NCI-H2196 (cell line): ENCODE measurements around the gene GAMT.

ENCODE experiments used
- DNase-seq: peaks from one replicate; lab custom pipeline; 2025; ENCODE audit not compliant: unreplicated experiment; lab: John Stamatoyannopoulos, UW

GAMT gene

DNA sequence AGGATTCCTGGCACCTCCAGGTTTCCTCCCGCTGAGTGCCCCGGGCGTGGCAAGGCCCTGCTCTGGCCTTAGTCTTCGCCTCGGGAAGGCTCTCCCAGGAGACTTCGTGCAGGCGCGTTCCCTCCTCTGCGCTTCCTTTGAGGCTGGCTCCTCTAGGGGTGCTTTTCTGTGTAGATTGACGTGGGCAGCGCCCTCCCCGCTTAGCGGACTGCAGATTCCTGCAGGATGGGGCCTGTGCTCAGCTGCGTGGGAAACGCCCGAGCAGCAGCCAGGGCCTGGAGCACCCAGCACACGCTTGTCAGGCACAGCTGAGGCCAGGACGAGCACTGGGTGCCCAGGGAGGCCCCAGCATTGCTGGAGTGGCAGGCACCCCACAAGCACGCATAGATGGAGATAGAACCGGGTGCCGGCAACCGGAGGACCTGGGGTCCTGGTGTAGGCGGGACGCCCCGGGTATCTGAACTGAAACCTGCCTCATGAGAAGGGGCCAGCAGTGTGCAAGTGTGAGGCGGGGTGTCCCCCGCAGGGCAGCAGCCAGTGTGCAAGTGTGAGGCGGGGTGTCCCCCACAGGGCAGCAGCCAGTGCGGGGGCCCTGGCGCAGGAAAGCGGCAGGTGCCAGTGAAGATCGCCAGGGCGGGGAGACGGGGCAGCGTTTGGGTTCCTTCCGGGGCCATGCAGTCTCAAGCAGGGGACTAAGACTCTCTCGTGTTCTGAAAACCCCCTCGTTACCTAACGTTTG lies 14.2 kb downstream of the GAMT start:
- DNase-seq, result no peak

DNA sequence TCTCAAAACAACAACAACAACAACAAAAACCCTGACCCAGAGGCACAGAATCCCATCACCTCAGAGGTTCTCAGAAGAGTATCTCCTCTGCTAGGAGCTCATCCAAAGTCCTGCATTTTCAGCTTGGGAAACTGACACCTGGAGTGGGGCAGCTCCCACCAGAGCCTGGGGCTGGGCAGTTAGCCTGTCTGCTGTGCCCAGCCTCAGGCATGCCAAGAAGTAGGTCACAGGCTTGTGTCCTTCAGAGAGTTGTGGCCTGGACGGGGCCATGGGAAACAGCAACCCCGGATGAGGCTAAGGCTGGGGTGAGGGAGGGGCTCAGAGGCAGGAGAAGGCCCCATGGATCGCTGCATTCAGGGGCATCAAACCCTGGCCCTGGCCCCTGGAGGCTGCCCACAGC lies 15.5 kb downstream of the GAMT start:
- no peak for DNase-seq

GRCh38 chr19:1384478-1385110 lies 16.7 kb downstream of the GAMT start:
- no peak for DNase-seq

DNA sequence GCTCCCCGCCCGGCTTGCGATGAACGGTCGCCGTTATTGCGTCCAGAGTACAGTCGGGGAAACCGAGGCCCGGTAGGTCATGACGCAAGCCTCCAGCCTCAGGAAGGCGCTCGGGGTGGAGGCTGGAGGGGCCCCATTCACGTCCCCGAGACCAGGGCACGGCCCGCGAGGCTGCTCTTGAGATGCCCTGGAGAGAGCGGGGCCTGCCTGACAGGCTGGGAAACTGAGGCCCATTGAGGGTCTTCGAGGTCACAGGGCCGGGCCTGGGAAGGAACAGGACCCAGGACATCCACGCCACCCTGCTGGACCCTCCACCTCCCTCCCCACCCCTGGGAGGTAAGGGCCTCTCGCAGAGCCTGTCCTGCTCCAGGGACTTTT lies 17.3 kb downstream of the GAMT start:
- DNase-seq, result no peak

DNA sequence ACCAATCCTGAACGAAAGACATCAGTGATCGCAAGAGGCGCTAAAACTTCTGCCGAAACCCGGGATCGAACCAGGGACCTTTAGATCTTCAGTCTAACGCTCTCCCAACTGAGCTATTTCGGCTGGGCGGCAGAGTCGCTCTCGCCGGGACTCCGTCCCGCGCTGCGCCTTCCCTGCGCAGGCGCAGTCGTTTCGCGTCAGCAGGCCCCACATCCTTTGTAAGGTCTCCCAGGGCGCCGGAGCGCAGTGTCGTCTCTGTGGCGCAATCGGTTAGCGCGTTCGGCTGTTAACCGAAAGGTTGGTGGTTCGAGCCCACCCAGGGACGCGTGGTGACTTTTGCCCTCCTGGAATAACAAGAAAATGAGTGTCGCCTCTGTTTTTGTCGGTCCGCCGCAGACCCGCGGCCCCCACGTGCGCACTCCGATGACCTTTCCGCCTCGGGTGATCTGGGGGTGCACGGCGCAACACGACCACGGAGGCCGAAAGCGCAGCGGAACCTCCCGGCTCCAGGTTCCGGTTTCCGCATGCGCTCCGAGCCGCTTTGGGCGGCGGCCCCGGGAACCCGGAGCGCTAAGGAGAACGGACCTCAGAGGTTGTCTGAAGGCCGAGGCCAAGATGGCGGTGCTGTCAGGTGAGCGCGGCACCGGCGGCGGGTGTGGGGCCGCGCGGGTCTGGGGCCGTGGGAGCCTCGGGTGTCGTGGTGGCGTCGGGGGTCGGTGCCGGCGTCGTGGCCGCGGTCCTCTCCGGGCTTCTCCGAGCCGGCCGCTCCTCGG lies 17.8 kb downstream of the GAMT start, which contains the start of gene NDUFS7:
Gene NDUFS7, plus strand, starts transcription at position 596 of the 773 bp plus-strand sequence. Its CDS starts 20 bp downstream, at position 616.
- DNase-seq, result peak; percentile 90

DNA sequence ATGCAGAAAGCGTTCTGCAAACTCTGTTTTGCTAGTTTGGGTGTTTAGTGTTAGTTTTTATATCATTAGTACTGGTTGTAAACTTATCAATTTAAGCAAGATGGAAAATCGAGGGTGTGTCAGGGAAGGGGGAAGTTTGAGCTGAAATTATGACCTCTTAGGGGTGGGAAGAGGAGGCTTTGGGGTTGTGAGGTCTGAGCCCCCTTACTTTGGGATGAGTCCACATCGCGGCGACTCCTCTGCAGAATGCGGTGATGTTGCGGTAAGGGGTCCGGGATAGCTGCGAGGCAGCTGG lies 18.4 kb downstream of the GAMT start:
- no peak for DNase-seq

- no peak for DNase-seq
Observed at GRCh38 chr19:1382250-1382649, 19.1 kb downstream of the GAMT start.

DNA sequence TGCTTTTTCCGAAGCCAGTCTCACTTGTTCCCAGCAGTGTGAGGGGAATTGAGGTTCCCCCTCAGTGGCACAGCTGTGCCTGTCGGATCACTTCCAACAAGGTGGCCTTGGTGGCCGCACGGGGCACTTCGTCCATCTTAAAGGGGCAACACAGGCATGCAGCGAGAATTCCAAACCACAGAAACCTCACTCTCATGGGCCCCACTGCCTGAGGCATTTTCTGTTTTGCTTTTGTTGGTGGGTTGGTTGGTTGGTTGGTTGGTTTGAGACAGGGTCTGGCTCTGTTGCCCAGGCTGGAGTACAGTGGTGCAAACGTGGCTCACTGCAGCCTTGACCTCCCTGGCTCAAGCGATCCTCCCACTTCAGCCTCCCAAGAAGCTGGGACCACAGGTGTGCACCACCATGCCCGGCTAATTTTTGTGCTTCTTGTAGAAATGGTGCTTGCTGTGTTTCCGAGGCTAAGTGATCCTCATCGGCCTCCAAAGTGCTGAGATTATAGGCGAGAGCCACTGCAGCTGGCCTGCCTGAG lies 21.3 kb downstream of the GAMT start:
- DNase-seq, result no peak

GRCh38 chr19:1379126-1379905 lies 22.0 kb downstream of the GAMT start:
- no peak for DNase-seq

DNA sequence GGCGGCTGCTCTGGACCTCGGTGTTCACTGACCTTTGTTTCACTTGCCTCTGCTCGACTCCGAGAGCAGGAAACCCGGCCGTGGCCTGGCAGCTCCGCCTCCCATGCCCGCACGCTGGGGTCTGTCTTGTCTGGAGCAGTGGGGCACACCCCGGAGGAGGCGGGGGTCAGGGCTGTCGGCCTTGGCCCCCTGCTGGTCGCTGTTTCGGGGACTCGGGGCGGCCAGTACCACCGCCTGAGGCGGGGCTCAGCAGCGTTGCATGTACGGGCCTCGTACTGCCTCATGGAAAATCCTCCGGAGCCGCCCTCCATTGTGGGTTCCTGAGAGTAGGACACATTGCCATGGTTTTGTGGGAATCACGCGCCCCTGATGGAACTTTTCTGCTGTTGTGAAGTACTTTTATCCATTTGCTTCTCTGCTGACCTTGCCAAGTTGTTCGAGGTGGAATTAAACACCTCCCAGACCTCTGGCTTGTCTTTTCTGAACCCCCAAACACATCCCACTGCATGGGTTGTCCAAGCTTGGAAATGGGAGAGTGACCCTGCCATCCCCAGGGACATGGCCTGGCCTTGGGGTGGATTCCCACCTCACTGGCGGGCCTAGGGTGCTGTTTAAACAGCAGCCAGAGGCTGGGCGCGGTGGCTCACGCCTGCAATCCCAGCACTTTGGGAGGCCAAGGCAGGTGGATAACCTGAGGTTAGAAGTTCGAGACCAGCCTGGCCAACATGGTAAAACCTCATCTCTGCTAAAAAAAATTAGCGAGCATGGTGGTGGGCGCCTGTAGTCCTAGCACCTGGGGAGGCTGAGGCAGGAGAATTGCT lies 23.2 kb downstream of the GAMT start:
- DNase-seq, result no peak

GRCh38 chr19:1377176-1377964 lies 24.0 kb downstream of the GAMT start:
- DNase-seq, result no peak

DNA sequence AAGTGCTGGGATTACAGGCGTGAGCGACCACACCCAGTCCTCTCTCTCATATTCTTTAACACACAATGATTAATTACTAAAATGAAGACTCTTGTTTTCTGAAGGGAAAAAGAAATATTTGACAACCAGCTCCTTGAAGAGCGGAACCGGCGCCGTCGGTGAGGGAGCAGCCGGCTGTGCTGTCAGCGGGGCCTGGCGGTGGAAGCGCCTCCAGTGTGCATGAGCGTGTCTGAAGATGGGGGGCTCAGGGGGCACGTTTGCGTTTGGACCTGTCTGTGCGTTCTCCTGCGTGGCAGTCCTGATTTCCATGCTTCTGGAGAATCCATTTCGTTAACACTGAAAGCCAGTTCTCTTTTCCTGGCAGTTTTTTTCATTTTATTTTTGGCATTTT lies 24.9 kb downstream of the GAMT start:
- no peak for DNase-seq

DNA sequence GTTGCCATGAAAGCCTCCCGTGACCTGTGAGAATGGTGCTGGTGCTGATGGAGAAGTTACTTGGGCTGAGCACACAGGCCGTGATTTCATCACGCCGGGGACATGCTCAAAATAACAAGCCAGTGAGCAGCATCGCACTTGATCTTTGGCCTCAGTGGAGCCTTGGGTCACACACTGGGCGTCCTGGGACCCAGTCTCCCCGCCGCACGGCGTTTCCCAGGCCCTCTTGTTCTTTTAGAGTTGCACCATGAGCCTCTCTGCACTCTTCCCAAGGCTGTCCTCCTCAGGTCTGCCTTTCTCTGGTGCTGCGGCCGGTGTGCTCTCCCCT lies 27.1 kb downstream of the GAMT start:
- DNase-seq, result no peak

DNA sequence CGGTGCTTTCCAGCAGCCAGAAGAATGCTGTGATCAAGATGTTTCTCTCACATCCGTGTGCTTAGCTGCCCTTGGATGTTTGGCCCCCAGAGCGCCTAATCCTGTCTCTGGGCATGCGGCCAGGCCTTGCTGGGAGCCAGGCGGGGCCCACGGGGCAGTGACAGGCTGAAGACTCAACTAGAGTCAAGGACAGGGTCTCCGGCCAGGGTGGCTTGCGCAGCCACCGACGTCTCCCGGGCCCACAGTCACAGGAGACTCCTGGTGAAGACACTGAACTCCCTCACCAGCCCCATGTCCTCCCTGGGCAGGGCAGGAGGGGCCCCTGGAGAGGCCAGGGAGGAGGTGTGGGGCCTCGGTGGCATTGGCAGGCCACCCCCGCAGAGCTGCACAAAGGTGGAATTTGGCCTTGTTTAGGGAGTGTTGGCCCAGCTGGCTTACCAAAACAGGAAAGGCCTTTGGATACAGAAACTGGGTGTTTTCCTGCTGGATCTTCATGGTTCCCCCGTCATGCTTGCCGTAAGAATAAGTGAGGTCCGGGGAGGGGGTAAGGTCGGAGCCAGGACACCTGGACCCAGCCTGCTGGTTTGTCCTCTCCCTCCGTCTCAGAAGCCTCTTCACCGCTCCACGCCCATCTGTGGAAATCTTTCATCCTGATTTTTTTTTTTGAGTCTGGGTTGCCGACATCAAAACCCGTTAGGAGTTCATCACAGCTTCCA lies 27.6 kb downstream of the GAMT start:
- no peak for DNase-seq

DNA sequence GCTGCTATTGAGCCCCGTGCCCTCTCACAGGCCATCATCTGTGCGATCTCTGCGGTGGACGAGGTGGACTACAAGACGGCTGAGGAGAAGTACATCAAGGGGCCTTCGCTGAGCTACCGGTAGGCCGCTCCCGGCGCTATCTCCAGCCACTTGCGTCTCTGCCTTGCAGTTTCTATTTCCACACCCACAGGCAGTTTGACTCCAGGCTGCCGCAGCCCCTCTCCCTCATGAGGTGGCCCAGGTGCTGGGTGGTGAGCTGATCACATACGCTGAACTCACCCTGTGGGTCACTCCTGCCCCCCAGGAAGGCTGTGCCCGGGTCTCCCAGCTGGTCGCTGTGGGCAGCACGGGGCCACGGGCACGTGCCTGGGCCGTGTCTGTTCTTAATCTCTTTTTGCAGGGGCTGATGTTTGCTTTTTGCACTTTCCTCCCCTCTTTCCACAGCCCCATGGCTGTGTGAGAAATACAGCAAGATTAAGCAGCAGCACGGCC lies 28.3 kb downstream of the GAMT start:
- no peak for DNase-seq

- no peak for DNase-seq
Observed at GRCh38 chr19:1370579-1371361, 30.6 kb downstream of the GAMT start.

DNA sequence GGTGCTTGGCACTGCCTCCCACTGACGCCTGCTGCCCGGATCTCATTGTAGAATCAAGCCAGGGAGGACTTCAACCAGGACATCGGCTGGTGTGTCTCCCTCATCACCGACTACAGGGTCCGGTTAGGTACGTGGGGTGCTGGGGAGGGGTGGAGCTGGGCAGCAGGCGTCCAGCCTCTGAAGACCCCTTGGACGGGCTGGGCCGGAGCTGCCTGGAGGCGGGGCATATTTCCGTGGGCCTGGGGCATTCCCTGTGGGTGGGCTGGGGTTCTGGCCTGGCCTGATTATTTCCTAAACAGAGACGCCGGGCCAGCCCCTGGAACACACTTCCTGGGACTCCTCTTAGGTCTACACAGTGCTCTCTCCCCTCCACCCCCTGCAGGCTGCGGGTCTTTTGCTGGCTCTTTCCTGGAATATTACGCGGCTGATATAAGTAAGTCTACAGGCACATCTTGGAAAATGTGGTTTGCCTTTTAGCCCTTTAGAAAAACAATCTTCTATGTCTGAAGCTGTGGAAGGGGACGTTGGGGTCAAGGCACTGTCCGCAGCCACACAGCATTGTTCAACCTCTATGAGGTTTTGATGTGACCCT lies 32.0 kb downstream of the GAMT start:
- no peak for DNase-seq
